Gastrocnemius medialis (tissue), 4 donors: ENCODE measurements around the gene GRIK3.

Experiments used
- CTCF ChIP-seq, 5 experiments: fragments of 450-650 bp in 3 of 5; fragments of 200-600 bp in 2 of 5; sonication (generic) in 2 of 5; IDR thresholded peaks in 4 of 5; conservative IDR thresholded peaks in 1 of 5; 1 replicate in 4 of 5; 2 replicates in 1 of 5; pipeline ENCODE4 v1.5.1; 2016 to 2019; ENCODE audit warnings: antibody characterized with exemption in 5 of 5, mild to moderate bottlenecking in 3 of 5, moderate library complexity in 3 of 5
- POLR2A ChIP-seq, 2 donors: fragments of 450-650 bp; IDR thresholded peaks; one replicate each; pipeline ENCODE4 v1.6.1; 2017; ENCODE audit warnings: antibody characterized with exemption in 2 of 2, mild to moderate bottlenecking in 2 of 2, moderate library complexity in 2 of 2

GRCh38 chr1:36839485-36839884 lies 194.8 kb downstream of the GRIK3 start:
- TF ChIP-seq POLR2A (IDR thresholded peaks at IDR 0.05), result no peak
- TF ChIP-seq CTCF (IDR thresholded peaks at IDR 0.05 in 4 of 5, conservative IDR thresholded peaks at IDR 0.05 in 1 of 5), result no peak
